Astrocyte (in vitro differentiated cells and primary cell): ENCODE measurements around the gene HS6ST2. TPM values are rescaled to one million over a fixed set of nuclear protein-coding genes. Genes with fewer than 3 reads are reported as not detected.

ENCODE experiments used
- DNase-seq: peaks from one replicate; pipeline ENCODE4 v3.0.0-alpha.2; 2010; ENCODE audit warnings: low read depth
- FAIRE-seq: peaks from 2 replicates; lab custom pipeline; 2011; peaks lifted over from hg19 to GRCh38; lab: Jason Lieb, UNC
- H2AFZ ChIP-seq: 2 replicates; pipeline ENCODE4 v1.6.0; 2012; ENCODE audit warnings: low read depth, low read length, inconsistent platforms
- H3K27ac ChIP-seq: 2 replicates; pipeline ENCODE4 v1.5.1; 2011; ENCODE audit warnings: low read depth, low read length, inconsistent platforms
- H3K27me3 ChIP-seq: 2 replicates; pipeline ENCODE4 v1.6.0; 2011; ENCODE audit warnings: low read length, inconsistent platforms; ENCODE audit not compliant: insufficient read depth
- H3K36me3 ChIP-seq: 2 replicates; pipeline ENCODE4 v1.5.1; 2011; ENCODE audit warnings: low read length, inconsistent platforms; ENCODE audit not compliant: insufficient read depth
- H3K4me1 ChIP-seq: 2 replicates; pipeline ENCODE4 v1.5.1; 2011; ENCODE audit warnings: low read length, inconsistent platforms; ENCODE audit not compliant: insufficient read depth
- H3K4me2 ChIP-seq: 2 replicates; pipeline ENCODE4 v1.6.0; 2012; ENCODE audit warnings: low read length, inconsistent platforms
- H3K4me3 ChIP-seq: 2 replicates; pipeline ENCODE4 v1.5.1; 2011; ENCODE audit warnings: low read depth, mild to moderate bottlenecking, low read length, inconsistent platforms; ENCODE audit not compliant: insufficient read depth
- H3K79me2 ChIP-seq: 2 replicates; pipeline ENCODE4 v1.6.0; 2012; ENCODE audit warnings: mild to moderate bottlenecking, low read length, inconsistent platforms; ENCODE audit not compliant: insufficient read depth
- H3K9ac ChIP-seq: 2 replicates; pipeline ENCODE4 v1.6.0; 2012; ENCODE audit warnings: mild to moderate bottlenecking, low read length, inconsistent platforms
- H3K9me3 ChIP-seq: 2 replicates; pipeline ENCODE4 v1.5.1; 2012; ENCODE audit warnings: low read depth, mild to moderate bottlenecking, low read length, inconsistent platforms; ENCODE audit not compliant: insufficient read depth
- H4K20me1 ChIP-seq: 2 replicates; pipeline ENCODE4 v1.6.0; 2012; ENCODE audit warnings: low read length, inconsistent platforms; ENCODE audit not compliant: insufficient read depth
- H3K27ac Mint-ChIP-seq: one replicate; pipeline ENCODE4 v1.8.0; 2021; ENCODE audit warnings: mild to moderate bottlenecking, mixed read lengths; ENCODE audit not compliant: unreplicated experiment
- H3K27me3 Mint-ChIP-seq: one replicate; pipeline ENCODE4 v1.8.0; 2021; ENCODE audit warnings: low read depth, mixed read lengths; ENCODE audit not compliant: unreplicated experiment
- H3K36me3 Mint-ChIP-seq: one replicate; pipeline ENCODE4 v1.8.0; 2021; ENCODE audit warnings: low read depth, mixed read lengths; ENCODE audit not compliant: unreplicated experiment
- H3K4me1 Mint-ChIP-seq: one replicate; pipeline ENCODE4 v1.8.0; 2021; ENCODE audit warnings: low read depth, mixed read lengths; ENCODE audit not compliant: unreplicated experiment
- H3K4me3 Mint-ChIP-seq: one replicate; pipeline ENCODE4 v1.8.0; 2021; ENCODE audit warnings: mild to moderate bottlenecking, moderate library complexity, mixed read lengths; ENCODE audit not compliant: unreplicated experiment
- H3K9me3 Mint-ChIP-seq: one replicate; pipeline ENCODE4 v1.8.0; 2021; ENCODE audit warnings: mild to moderate bottlenecking, mixed read lengths; ENCODE audit not compliant: unreplicated experiment
- CTCF ChIP-seq: IDR thresholded peaks from 2 replicates; pipeline ENCODE4 v1.5.1; 2011; ENCODE audit warnings: low read depth, mild to moderate bottlenecking, inconsistent platforms, low read length, moderate library complexity; ENCODE audit not compliant: insufficient read depth
- EZH2 ChIP-seq: IDR thresholded peaks from 2 replicates; pipeline ENCODE4 v1.6.1; 2012; ENCODE audit warnings: mild to moderate bottlenecking, low read length, inconsistent platforms; ENCODE audit not compliant: insufficient read depth
- total RNA-seq: library from RNA; stranded (reverse); gene quantifications from 2 replicates; pipeline ENCODE4 v1.2.1, GENCODE V29; 2021

The HS6ST2 gene
- total RNA-seq, 1 donor from 2014 or later = 12.9 TPM

GRCh38 chrX:132795181-132795580 lies 163.2 kb downstream of the HS6ST2 start:
- Histone ChIP-seq H3K9ac (no peak overlapping the region), H3K4me1 (no peaks in the 10 kb centered on the region), H3K36me3 (no peaks in the 10 kb centered on the region), H3K9me3 (no peaks in the 10 kb centered on the region), H3K27ac (no peak overlapping the region), H3K79me2 (no peaks in the 10 kb centered on the region), H3K4me2 (no peak overlapping the region), H2AFZ (no peak overlapping the region), H4K20me1 (no peaks in the 10 kb centered on the region), H3K27me3 (no peaks in the 10 kb centered on the region), H3K4me3 (no peak overlapping the region)
- TF ChIP-seq CTCF = no peak
- no peak for TF ChIP-seq EZH2
- Mint-ChIP-seq H3K4me1 (peaks cover 9% of the 10 kb centered on the region), H3K27me3 (no peaks in the 10 kb centered on the region), H3K4me3 (no peak overlapping the region), H3K27ac (no peak overlapping the region), H3K9me3 (no peaks in the 10 kb centered on the region), H3K36me3 (no peaks in the 10 kb centered on the region)
- FAIRE-seq (no peak), DNase-seq (no peak)

GRCh38 chrX:132791714-132792113 lies 166.7 kb downstream of the HS6ST2 start:
- Mint-ChIP-seq H3K27ac (no peak overlapping the region), H3K4me3 (no peak overlapping the region), H3K9me3 (no peaks in the 10 kb centered on the region), H3K27me3 (no peaks in the 10 kb centered on the region), H3K4me1 (peaks cover 6% of the 10 kb centered on the region), H3K36me3 (no peaks in the 10 kb centered on the region)
- FAIRE-seq = no peak
- no peak for DNase-seq
- H3K27ac ChIP-seq = no peak overlapping the region
- no peaks in the 10 kb centered on the region for H3K36me3 ChIP-seq
- H3K27me3 ChIP-seq = no peaks in the 10 kb centered on the region
- no peaks in the 10 kb centered on the region for H3K79me2 ChIP-seq
- H4K20me1 ChIP-seq = no peaks in the 10 kb centered on the region
- no peak overlapping the region for H2AFZ ChIP-seq
- no peaks in the 10 kb centered on the region for H3K4me1 ChIP-seq
- no peak for TF ChIP-seq CTCF
- TF ChIP-seq EZH2 = no peak
- H3K4me3 ChIP-seq = no peak overlapping the region
- H3K4me2 ChIP-seq = no peak overlapping the region
- H3K9me3 ChIP-seq = no peaks in the 10 kb centered on the region
- no peak overlapping the region for H3K9ac ChIP-seq

DNA sequence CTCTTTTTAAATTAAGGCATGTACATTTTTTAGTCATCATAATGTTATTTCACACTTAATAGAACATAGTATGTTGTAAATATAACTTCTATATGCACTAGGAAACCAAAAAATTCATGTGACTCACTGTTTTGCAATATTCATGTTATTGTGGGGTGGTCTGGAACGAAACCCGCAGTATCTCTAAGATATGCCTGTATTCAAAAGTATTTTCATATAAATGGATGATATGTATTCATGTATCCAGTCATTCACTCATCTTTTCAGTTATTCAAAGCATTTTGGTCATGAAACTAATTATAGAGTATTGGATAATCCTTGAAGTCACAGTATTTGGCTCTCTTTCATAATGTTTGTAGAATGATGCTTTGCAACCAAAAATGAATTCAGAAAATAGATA lies 168.1 kb downstream of the HS6ST2 start:
- H3K36me3 ChIP-seq = no peaks in the 10 kb centered on the region
- H3K9me3 ChIP-seq = no peaks in the 10 kb centered on the region
- Mint-ChIP-seq H3K4me3 (no peak overlapping the region), H3K9me3 (no peaks in the 10 kb centered on the region), H3K27me3 (no peaks in the 10 kb centered on the region), H3K27ac (no peak overlapping the region), H3K4me1 (peaks cover 6% of the 10 kb centered on the region), H3K36me3 (no peaks in the 10 kb centered on the region)
- no peaks in the 10 kb centered on the region for H3K4me1 ChIP-seq
- no peaks in the 10 kb centered on the region for H3K27me3 ChIP-seq
- no peak overlapping the region for H3K4me3 ChIP-seq
- H3K27ac ChIP-seq = no peak overlapping the region
- H4K20me1 ChIP-seq = no peaks in the 10 kb centered on the region
- FAIRE-seq (no peak), DNase-seq (no peak)
- H2AFZ ChIP-seq = no peak overlapping the region
- H3K4me2 ChIP-seq = no peak overlapping the region
- TF ChIP-seq CTCF (no peak), EZH2 (no peak)
- no peaks in the 10 kb centered on the region for H3K79me2 ChIP-seq
- H3K9ac ChIP-seq = no peak overlapping the region
